HG03378 (cell line): ENCODE measurements around the gene SLC17A2.

Experiments used
- ATAC-seq: cut with Tn5 transposase; IDR thresholded peaks from one replicate; pipeline ENCODE4 v1.9.1; 2021; ENCODE audit warnings: mild to moderate bottlenecking, moderate library complexity; ENCODE audit not compliant: unreplicated experiment

Gene SLC17A2

DNA sequence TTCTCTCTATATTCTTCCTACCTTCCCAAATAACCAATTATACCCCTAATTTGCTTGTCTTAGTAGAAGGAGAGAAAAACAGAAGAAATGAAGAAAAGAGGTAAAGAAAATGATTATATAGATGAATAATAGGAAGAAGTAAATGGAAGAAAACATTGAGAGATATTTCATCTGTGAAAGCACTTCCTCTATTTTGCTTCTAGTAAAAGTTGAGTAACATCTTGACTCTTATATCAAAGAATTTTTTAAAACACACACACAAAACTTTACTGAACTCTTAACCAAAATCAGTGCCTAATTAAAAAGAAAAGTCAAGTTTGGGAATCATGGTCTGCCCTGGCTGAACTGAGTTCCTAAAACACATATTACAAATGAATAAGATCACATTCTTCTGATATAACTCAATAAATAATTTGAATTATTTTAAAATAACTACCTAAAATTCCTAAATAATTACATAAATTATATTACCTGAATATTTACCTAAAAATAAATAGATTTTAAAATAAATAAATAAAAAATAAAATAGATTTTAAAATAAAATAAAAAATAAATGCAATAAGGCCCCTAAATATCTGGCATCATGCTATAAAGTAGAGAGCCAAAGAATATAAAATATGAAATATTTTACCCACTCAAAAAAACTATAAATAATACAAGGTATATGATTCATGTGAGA is 8.8 kb downstream of the SLC17A2 start:
- ATAC-seq = no peak

- ATAC-seq = no peak
Measured at GRCh38 chr6:25919657-25920056, 10.8 kb downstream of the SLC17A2 start.

DNA sequence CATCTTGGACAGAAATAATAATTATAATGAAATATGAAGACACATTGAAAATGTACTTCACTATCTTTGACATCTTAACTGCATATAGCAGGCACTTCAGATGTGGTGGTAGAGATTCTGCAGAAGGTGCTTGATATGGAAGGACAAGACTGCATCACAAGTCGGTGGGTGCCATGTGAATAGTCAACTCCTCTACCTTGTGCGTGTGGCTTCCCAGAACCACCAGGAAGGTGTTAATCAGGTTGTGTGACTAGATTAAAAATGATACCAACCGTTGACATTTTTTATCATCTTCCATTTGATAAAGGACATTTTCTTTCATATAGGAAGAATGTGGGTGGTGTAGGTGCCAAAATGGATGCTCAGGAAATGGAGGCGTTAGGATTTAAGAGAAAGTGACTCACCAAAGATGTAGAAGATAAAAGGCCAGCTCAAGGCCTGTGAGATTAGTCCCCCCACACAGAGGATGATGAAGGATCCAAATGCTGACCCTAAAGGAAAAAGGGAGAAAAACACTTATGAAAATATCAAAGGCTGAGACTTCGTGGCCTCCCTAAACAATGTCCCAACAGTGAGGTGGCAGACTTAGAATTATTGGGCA is 12.3 kb downstream of the SLC17A2 start:
- ATAC-seq = no peak

DNA sequence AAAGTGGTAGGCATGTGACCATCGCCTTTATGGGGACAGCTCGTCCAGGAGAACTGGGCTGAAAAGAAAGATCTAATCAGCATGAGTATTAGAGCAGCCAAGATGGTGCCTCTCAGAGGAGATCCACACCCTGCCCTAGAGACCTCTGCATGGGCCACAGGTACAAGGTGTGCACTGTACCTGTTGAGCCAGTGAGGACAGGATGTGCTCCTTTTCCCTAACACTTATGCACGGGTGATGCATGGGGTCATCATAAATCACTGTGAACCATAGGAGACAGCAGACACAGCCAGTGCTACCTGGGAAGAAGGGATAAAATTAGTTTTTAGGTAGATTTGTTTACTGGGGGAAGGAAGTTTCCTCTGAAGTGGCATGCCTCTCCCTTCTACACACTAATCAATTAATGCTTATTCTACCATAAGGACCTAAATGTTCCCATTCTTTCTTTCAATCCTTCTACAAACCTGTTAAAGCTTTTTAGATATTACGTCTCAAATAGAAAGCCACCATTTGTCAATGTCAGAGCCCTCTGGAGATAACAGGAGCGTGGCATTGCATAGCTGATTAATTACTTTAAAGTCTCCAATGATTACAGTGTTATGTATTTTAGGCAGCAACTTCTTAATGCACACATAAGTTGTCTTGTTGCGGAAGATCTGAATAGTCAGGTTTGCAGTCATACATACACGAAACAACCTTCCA is 13.6 kb downstream of the SLC17A2 start:
- ATAC-seq = no peak

- ATAC-seq = no peak
Measured at GRCh38 chr6:25916330-25916729, 14.2 kb downstream of the SLC17A2 start.

DNA sequence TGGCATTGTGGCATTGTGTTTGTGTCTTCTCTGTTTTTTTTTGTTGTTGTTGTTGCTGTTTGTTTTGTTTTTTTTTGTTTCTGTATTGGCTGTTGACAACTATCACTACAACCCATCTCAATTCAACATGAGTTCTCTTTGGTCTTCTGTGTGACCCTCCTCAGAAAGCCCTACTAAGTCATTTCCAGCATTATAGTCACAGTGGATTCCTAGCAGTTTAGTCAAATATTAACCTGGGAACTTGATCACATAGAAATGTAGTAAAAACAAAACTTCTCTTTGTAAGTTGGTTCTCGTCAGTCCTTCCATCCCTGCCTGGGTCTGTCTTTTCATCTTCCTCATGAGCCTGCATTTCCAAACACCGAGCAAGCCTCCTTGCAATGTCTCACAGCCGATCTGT is 16.8 kb downstream of the SLC17A2 start:
- ATAC-seq = no peak

DNA sequence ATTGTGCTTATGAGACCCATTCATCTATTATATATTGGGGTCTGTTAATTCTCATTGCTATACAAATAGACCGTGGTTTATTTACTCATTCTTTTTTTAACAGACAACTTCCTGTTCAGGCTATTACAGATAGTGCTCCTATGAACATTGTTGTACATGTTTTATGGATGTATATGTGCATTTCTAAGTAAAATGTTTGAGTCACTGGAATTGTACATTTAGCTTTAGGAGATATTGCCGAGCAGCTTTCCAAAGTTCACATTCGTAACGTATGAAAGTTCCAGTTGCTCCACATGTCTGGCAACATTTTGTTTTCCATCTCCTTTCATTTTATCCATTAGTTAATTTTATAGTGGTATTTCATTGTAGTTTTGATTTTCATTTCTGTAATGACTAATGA is 19.1 kb downstream of the SLC17A2 start:
- ATAC-seq = no peak

- no peak for ATAC-seq
Measured at GRCh38 chr6:25907475-25908014, 22.9 kb downstream of the SLC17A2 start.

GRCh38 chr6:25903467-25904099 is 26.9 kb downstream of the SLC17A2 start:
- no peak for ATAC-seq

DNA sequence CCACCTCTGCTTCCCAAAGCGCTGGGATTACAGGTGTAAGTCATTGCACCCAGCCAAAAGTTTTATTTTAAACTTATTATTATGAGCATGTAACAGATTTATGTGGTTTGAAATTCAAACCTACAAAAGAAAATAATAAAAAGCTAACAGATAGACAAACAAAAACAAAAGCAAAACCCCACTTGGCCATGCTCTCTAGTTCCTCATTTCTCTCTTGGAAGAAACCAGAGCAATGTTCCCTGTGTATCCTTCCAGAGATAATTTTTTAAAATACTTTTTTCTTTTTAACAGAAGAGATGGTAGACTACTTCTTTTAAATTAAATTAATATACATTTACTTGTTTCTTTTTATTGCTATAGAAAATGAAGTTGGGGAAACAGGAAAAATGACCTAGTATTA is 28.4 kb downstream of the SLC17A2 start:
- no peak for ATAC-seq

GRCh38 chr6:25900843-25901242 is 29.6 kb downstream of the SLC17A2 start:
- no peak for ATAC-seq

- no peak for ATAC-seq
Measured at GRCh38 chr6:25899580-25900408, 30.7 kb downstream of the SLC17A2 start.

GRCh38 chr6:25899123-25899522 is 31.4 kb downstream of the SLC17A2 start:
- no peak for ATAC-seq

DNA sequence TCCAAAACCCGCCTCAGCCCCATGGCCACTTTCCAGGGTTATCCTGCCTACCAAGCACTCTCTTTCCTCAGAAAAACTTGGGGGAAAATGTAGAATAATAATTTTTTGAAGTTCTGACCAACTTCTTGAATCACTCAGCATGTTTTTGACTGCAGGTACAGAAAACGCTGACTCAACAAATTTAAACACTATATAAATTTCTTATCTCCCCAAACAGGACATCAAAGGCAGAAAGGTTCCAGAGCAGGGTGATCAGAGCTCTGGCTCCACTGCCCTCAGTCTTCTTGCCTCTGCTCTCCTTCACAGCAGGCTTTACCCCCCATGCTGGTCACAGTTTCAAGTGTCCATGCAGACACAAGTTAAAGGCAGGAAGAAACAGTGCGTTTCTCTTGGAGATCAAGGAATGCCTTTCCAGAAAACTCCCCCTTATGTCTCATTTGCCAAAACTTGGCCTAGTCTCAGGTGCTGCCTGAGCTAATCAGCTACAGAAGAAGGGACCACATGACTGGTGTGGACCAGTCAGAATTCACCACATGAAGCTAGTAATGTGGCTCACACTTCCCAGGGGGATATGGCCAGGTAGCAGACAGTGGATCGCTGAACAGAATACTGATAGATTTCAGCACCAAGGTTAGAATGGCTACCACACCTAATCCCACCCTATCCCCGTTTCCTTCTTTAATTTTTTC is 32.1 kb downstream of the SLC17A2 start:
- ATAC-seq = no peak

GRCh38 chr6:25896252-25896651 is 34.2 kb downstream of the SLC17A2 start:
- ATAC-seq = no peak

DNA sequence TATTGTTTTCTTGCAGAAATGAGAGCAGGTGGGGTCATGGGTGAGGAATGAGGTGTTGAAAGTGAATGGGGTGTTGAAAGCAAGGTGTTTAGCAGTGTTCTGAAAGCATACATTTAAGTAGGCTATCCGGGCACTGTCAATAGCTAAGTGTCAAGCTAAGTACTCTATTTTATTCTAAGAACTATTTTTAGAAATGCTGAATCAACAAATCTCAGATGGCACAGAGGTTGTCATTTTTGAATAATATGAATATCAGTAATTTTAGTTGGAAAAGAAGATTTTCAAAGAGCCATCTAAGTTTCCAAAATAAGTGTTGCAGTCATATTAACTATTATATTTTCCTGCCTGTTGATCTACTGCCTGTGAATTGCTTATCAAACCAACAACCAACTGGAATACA is 34.7 kb downstream of the SLC17A2 start:
- ATAC-seq = no peak

DNA sequence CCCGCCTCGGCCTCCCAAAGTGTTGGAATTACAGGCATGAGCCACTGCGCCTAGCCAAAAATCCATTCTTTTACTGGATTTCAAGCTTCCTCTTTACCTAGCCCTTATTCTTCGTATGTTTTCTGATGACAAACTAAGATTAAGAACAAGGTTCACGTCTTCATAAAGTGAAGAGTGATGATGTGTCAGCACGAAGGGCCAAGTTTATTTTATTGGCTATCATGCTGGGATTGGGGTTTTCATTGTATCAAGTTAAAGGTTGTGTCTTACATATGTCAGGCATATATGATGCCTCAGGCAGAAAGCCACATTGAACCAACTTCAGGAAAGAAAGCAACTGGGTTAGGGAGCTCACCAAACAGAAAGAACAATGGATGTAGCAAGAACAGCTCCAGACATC is 36.7 kb downstream of the SLC17A2 start:
- no peak for ATAC-seq

DNA sequence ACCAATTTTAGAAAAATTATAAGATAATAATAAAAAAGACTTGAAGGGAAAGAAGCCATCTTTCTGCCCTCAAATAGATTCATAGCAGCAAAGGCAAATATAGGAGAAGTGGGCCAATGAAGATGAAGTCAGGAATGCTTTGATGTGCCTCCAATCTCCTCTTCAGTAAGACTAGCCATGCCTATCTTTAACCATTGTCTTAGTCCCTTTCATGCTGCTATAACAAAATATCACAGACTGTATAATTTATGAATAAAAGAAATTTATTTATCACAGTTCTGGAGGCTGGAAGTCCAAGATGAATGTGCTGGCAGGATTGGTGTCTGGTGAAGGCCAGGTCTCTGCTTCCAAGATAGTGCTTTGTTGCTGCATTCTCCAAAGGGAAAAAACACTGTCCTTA is 37.6 kb downstream of the SLC17A2 start:
- no peak for ATAC-seq

DNA sequence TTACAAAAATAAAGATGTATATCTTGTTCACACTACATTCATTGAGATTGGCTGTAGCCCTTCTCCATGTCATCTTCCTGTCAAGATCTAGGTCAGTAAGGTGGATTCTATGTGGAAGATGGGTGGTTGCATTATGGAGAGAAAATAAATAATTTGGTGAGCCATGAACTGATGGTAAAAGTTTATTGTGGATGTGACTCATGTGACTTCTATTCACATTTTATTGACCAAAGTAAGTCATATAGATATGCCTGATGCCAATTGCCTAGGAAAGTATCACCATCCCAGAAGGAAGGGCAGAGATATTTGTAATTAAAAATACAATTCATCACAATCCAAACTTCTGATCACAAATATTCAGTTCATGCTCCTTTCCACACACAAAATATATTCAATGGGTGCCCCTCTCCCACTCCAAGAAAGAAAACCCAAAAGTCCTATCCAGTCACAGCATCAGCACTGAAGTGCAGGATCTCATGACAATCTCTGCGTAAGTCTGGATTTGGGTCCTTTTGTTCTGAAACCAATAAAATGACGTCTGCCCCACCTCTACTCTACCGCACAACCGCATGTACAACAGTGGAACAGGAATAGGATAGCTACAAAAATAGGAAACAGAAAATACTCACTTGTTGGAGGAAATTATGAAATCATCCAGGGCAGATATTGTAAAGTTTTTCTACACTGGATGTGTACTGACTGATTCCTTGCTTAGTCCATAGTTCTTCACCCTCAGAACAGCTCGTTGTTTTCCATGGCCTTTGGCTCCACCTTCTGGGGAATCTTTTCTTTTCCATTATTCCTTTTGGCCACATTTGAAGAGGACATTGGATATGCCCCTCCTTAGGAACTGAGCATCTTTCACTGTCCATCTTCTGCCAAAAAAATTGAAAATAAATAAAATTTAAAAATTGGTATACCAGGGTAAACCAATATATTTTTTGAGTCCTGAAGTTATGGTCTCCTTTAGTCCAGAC is 40.3 kb downstream of the SLC17A2 start:
- ATAC-seq = no peak
